Activated gamma-delta T cell treated with anti-CD3 and anti-CD28 coated beads, Interleukin-2, amount 50 U/mL, for 16 hours (primary cell): ENCODE results near the gene KIF6.
"Not testable (repeated sequence)": the region's sequence is repeated elsewhere in the genome, so short reads cannot be mapped to it uniquely, and the experiment has no call there.

ENCODE experiments used
- DNase-seq: peaks from one replicate; pipeline ENCODE4 v3.0.0-alpha.2; 2020; ENCODE audit warnings: low read depth

Gene KIF6

DNA sequence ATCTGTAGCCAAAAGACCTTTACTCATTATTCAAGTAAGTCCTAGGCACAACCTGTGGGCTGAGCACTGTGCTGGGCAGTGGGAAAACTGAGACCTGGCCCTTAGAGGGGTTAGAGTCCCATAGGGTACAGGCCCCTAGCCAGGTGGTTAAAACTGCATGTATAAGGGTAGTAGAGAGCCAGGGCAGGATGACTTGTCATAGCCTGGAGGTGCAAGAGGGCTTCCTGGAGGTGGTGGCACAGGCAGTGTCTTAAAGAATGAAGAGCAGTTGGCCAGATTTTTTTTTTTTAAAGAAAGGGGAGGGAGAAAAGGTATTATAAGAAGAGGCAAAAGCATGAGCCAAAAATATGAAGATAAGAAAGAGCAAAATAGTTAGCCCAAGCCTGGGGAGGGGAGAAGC lies 226.2 kb downstream of the KIF6 start:
- no peak for DNase-seq

DNA sequence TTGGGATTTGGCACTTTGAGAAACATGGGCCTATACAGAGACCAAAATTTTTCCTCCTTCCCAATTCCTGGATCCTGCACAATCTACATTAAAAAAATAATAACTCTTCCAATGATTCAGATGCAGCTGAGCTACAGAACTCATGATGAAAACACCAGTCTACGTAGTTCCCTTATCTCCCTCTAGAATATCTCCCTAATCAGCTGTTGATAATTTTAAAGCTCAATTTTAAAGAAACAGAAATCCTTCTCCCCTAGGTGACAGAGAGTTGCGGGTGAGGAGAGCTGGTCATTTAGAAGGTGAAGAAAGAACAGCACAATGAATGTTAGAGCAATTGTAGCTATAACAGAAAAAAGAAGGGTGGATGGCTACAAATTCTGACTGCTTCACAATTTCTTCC lies 227.1 kb downstream of the KIF6 start:
- DNase-seq: no peak

DNA sequence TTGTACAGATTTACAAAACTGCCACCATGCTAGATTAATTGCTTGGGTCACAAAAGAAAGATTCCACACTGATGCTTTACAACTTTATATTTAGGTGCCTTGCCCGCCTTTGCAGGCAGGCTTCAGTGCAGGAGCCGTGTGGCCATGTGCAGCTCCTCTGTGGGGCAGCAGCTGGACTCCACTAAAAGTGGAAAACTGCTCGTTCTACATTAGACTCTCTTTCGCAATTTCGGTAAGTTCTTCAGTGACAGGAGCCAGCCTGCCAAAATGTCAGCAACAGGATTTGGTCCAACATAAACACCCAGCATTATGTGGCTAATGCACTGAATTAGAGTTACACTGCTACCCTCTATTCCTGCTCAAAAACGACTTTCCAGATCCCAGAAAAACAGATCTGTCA lies 228.3 kb downstream of the KIF6 start:
- no peak for DNase-seq

DNA sequence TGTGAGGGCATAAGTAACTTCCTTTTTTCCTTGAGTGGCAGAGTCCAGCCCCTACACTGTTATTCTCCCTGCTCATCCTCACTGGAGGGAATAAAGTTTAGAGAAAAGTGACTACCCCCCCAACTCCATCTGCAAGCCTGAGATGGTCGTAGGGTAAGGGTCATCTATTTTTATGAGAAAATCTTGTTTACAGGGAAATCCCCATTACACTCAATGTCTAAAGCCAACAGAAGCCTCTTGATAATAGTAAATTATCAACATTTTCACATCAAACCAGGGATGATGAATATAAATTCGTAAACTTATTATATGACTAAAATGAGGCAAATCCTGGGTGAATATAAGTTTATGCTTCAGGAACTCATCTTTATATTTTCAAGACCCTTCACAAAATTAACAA lies 228.8 kb downstream of the KIF6 start:
- no peak for DNase-seq

DNA sequence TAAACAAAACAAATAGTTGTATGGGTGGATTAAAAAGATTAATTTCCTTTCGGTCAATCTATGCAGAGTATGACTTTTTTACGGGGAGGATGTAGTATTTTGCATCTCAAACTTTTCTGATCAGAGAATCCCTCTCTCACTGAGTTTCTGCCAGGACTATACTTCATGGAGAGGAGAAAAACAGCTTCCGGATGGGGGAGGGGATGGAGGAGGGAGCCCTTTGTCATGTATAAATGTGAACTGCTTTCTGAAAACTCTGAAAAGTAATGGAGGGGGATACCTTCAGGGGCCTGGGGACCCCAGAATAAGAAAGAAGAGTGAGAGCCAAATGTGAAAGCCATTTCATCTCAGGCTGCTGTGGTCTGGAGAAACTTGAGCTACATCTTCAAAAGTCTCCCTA lies 229.6 kb downstream of the KIF6 start:
- no peak for DNase-seq

DNA sequence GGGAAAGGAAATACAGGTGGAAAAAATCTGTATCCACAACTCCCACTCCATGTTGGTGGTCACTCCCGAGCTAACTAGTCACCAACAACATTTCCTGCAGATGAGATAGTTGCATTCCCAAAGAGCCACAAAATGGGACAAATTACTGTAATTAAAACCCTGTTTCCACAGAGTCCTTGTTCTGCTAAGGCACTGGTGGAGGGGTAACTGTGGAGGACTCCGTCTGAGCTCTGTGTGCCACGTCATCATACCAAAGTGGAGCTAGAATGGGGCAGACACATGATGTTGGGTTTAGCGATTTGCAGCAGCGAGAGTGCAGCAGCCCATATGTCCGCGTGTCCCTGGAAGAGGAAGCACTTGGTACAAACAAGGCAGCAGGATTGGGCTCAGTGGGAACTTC lies 230.2 kb downstream of the KIF6 start:
- no peak for DNase-seq

DNA sequence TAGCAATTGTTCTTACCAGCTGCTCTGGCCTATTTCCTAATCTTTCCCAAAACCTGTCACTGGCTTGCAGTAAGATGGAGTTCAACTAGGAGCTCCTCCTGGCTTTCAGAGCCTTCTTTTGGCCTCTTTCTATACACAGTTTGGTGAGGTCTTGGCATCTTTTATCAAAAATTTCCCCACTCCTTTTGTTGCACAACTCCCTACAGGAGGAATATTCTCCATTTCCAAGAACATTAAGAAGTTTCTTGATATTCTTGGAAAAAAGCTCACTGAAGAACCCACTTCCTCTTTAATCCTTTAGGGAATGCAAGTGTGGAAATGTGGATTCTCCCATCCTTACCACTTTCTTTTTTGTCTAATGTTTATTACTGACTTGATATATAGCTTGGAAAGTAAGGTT lies 231.4 kb downstream of the KIF6 start:
- DNase-seq: no peak

DNA sequence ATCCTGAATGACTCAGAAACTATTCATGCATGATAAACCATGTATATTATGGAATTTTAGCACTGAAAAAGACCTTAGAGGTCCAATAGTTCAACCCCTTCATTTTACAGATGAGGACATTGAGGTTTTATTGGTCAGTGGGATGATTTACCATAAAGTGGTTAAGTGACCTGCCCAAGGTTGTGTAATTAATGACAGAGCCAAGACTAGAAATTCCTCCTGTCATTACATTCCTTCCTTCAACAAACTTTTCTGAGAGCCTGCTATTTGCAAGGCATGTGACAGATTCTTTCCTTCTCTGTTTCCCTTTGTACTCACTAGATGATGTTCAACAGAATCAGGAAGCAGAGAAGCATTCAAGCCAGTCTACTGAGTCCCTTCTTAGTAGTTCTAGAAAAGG lies 232.0 kb downstream of the KIF6 start:
- no peak for DNase-seq

DNA sequence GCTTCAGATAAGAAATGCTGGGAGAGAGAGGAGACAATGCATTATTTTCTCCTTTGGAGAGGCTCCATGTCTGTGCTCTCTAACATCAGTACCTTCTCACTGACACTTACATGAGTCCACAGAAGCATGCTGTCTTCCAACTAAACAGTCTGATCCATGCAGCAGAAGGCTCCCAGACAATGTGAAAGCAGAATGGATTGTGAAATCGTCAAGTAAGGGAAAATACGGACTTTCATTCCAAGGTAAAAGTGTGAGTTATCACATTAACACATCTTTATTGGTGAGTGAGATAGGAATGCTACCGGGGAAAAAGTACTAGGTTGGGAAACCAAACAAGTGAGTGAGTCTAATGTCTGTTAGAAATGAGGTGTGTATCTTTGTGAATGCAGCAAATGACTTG lies 235.1 kb downstream of the KIF6 start:
- no peak for DNase-seq

DNA sequence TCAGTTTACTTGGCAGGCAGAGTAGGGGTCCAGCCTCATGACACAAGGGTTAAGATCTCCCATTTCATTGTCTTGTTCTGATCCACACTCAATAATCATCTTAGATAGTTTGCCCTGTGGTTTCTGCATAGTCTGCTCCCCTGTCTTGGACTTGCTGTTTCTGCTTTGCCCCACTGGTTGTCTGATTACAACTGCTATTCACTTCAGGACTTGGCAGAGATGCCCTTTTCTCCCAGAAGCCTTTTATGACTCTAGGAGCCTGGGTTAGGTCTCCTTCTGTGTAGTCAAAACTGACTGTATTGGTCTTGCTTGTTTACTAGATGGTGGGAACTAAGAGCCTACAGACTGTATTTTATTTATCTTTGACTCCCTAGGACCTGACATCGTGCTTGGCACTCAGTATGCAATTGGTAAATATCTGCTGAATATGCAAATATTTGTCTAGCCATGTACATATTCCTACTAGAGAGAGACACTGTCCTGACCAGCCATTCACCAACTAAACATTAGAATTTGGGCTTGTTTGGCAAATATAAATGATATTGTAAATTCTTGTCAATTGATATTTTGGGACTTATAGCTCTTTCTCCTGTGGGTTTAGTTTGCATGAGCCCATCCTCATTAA lies 236.8 kb downstream of the KIF6 start:
- DNase-seq: no peak

DNA sequence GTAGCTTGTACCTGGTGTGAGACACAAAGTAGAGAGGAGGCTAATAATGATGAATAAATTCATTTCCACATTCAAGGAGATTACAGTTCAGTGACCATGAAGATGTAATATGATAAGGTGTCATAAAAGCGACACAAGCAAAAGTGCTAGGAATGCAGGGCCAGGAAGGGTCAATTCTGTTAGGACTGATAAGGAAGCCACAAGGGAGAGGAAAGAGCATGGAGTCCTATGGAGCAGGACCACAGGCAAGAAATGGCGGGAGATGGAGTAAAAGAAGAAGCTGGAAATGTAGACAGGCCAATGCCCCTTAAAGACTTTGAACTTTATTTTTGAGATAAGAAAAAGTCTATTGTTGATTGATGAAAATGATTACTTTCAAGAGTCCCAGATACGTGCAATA lies 240.9 kb downstream of the KIF6 start:
- no peak for DNase-seq

DNA sequence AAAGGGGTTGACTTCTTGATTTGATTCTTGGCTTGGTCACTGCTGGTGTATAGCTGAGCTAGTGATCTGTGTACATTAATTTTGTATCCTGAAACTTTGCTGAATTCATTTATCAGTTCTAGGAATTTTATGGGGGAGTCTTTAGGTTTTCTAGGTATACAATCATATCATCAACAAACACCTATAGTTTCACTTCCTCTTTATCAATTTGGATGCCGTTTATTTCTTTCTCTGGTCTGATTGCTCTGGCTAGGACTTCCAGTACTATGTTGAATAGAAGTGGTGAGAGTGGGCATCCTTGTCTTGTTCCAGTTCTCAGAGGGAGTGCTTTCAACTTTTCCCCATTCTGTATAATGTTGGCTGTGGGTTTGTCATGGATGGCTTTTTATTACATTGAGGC lies 245.4 kb downstream of the KIF6 start:
- DNase-seq: not testable (repeated sequence)

DNA sequence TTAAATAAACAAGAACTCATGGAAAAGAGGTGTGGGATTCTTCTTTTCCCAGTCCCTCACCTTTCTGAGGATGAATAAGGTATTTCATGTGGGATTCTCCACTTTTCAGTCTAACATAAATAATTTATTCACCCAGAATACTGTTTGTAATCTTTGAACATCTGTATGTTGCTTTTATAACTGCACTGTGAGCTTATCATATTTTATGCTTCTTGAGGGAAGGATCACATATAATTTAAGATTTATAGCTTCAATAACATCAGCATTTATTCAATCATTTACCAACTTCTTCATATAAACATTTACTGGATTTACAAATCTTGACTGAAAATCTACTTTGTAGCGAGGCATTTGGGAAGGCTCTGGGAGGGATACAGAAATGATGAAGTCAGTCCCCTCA lies 248.5 kb downstream of the KIF6 start:
- no peak for DNase-seq

DNA sequence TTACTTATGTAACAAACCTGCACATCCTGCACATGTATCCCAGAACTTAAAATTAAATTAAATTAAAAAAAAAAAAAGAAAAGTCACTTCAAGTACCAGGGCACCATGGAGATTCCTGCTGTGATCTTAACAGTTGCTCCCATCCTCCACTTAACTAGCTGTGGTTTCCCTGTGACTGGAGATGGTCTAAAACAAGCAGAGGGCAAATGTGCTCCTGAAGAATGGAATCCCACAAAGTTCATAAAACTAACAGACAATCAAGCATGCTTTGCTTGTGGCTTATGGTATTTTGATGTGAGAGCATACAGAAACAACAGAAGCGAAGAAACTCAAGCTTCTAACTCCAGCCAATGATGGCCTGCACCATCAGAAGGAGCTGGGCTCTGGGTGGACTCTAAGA lies 249.1 kb downstream of the KIF6 start:
- DNase-seq: no peak

DNA sequence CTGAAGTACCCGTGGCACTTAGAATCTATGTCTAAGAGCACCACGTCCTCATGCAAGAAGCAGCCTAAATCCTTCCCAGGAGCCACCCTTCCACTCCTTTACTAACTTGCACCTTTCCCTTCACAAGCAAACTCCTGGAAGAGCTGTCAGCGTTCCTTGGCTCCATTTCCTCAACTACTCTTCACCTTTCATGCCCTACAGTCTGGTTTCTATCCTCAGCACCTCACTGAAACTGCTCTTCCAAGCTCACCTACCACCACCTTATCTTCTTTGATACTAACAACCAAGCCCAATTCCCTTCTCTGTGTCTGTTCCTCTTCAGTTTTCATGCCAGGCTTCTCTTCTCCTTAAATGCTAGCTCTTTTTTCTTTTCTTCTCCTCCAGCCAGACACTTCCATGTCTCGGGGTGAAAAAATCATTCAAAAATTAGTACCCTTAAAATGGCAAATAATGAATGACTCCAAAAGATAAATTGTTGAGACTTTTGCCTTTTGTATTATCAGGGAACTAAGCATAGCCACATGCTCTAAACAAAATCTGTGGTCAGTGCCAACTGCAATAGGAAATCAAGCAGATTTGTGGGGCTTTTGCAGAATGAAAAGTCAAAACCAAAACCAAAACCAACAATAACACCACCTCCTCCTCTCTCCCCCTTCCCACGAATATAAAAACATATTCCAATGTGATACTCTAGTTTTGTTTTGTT lies 253.1 kb downstream of the KIF6 start:
- DNase-seq: no peak

DNA sequence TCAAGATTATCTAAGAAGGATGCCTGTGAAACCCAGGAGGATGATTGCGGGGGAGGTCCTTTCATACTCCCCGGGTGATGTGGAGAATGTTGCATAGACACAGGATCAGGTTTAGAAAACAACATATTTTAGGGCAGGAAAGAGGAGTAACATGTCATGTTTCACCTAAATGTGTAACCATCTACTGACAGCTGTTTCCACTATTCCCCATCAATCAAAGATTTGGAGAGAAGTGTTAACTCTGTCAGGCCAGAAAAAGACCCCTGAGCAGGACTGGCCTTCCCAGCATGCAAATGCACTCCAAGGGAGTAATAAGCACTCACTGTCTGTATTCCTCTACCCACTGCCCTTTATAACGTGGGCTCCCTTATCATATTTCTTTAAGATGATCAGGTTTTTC lies 254.7 kb downstream of the KIF6 start:
- DNase-seq: no peak

DNA sequence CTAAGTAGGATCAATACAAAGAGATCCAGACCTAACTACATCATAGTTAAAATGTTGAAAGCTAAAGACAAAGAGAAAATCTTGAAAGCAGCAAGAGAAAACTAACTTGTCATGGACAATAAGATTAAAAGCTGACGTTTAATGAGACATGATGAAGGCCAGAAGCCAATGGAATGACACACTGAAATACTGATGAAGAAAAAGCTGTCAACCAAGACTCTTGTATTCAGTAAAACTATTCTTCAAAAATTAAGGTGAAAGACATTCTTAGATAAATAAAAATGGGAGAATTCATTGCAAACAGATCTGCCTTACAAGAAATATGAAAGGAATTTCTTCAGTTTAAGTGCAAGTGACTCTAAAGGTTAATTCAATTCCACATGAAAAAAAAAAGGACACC lies 256.8 kb downstream of the KIF6 start:
- no peak for DNase-seq

DNA sequence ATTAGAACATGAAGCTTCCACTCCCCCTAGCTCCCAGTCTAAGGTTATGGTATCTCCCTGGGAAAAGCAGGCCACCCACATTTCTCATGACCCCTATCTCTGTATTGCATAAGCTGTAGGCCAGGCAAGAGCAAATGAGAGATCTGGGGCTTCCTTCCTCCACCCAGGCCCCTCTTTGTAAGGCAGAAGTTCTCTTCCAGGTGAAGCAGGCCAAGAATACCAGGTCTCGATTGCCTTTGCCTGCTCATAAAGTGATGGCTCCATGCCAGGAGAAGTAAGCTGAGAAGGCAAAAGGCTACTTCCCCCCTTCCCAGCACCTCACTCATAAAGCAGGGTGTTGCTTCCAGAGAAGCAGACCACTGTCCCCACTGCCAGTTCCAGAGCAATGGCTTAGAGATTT lies 258.6 kb downstream of the KIF6 start:
- DNase-seq: no peak

DNA sequence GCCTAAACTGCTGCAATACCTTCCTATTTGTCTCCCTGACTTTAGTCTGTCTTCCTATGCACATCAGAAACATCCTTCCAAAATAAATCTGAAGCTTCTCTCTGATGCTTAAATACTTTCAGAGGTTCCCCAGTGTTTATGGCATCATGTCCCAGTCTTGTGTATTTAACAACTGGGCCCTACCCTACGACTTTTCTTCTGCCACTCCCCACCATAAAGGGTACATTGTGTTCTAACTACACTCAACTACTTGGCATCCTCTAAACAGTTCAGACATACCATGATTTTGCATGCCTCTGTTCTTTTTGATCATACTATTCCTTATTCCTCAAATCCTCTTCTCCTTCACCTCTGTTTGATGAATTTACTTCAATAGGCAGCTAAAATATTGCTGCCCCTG lies 259.7 kb downstream of the KIF6 start:
- no peak for DNase-seq

DNA sequence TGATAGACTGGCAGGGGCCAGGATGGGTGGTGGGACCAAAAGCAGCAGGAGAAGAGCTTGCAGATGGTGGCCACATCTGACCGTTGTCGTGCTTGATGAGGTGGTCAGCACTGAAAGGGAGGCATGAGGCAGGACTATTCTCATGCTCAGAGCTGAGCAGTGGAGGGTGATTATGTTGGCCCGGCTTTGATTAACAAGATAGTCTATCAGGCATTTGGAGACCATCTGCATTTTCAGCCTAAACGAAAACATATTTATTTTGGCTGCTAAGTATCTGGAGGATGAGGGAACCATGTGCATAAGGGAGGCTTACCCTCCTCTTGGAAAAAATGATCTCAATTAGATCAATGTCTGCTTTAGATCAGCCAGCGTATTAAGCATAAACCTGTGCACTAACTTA lies 261.1 kb downstream of the KIF6 start:
- no peak for DNase-seq

DNA sequence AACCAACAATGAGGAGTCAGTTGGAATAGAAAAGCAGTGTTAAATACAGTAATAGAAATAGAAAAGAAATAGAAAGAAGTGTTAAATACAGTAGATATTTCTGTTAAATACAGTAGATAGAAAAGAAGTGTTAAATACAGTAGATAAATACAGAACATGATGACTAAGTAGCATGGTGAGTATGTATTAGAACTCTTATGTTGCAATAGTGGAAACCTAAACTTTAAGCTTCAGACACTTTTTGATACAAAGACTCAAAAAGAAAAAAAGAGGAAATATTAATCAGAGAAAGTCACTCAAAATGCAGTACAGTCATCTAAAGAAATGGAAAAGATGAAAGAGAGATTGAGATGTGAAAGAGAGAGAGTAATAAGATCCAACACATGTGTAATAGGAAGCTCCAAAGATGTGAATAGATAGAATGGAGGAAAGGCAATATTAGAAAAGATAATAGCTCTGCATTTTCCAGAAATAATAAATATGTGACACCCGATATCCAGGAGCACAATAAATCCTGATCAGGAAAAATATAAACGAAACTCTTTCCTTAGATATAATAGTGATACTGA lies 271.2 kb downstream of the KIF6 start:
- DNase-seq: no peak

DNA sequence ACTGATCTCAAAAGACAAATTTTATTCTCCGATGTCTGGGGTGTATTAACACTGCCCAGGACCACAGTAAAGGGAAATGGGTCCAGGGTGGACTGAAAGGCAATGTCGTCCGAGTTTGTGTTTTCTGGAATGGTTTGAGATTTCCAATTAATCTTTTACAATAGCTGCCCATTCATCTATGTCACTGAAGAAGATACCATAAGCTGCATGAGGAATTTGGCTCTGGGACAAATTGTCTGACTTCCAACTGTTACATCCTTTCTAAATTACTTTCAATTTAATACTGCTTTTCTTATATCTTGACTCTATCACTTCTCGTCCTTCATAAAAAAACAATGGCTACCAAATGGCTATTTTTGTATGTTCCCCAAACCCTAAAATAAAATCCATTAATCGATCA lies 272.0 kb downstream of the KIF6 start:
- no peak for DNase-seq

DNA sequence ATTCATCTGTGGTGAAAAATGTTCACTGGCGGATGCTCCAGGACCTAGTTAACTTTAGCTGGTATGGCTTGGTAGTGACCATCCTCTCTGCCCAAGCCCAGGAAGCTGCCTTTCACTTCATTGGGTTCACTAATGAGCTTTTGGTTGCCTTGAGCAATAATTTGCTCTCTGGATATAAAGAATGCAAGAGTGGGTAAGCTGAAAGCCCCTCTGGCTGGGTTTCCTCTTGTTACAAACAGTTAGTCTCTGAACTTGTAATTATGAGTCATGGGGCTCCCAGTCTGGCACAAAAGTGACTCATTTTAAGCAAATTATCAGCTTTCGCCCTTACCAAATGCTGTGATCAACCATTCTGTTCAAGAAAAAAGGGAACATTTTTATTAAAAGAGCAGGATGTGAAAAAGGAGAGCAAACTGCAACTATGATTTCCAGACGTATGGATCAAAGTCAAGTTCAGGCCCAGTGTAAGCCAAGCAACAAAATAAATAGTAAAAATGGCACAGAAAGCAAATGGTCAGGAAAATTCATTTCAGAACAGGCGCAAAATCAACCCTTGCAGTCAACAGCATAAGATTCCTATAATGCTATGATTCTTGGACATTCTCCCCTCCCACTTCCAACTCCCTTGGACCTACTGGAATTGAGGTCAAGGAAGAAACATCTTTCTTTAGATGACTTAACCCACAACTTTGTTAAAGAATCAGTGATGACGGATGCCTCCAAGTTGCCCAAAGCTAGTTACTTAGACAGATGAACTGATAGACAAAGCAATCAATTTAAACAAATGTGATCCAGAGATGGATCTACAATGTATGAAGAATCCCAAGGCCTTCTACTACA lies 272.7 kb downstream of the KIF6 start:
- no peak for DNase-seq
